Neural cell (in vitro differentiated cells): ENCODE data around the gene LRCH1. TPM values are rescaled to one million over a fixed set of nuclear protein-coding genes. Genes with fewer than 3 reads are reported as not detected.

ENCODE experiments used
- H2AFZ ChIP-seq: fragments of 200-600, 300-800 bp; sonication (generic), shearing (Covaris generic); 2 replicates; pipeline ENCODE4 v1.6.0; 2014; ENCODE audit warnings: low read depth, mild to moderate bottlenecking, antibody characterized with exemption, low read length, moderate library complexity
- H3F3A ChIP-seq: fragments of 200-600 bp; shearing (Covaris generic); 2 replicates; pipeline ENCODE4 v1.6.1; 2016; ENCODE audit warnings: mild to moderate bottlenecking, moderate library complexity, mixed read lengths, antibody characterized with exemption, low read length; ENCODE audit not compliant: insufficient read depth, poor library complexity, severe bottlenecking
- H3K27ac ChIP-seq: fragments of 200-600, 300-800 bp; sonication (generic), shearing (Covaris generic); 2 replicates; pipeline ENCODE4 v1.5.1; 2014; ENCODE audit warnings: mild to moderate bottlenecking, low read length, moderate library complexity
- H3K27me3 ChIP-seq: fragments of 300-800, 200-600 bp; sonication (generic), shearing (Covaris generic); 2 replicates; pipeline ENCODE4 v1.6.0; 2014; ENCODE audit warnings: mild to moderate bottlenecking, low read depth, low read length, moderate library complexity; ENCODE audit not compliant: insufficient read depth
- H3K36me3 ChIP-seq: fragments of 300-800, 200-600 bp; sonication (generic), shearing (Covaris generic); 2 replicates; pipeline ENCODE4 v1.5.1; 2014; ENCODE audit warnings: mild to moderate bottlenecking, antibody characterized with exemption, low read length, moderate library complexity; ENCODE audit not compliant: insufficient read depth
- H3K4me2 ChIP-seq: fragments of 300-800, 200-600 bp; sonication (generic), shearing (Covaris generic); 2 replicates; pipeline ENCODE4 v1.6.0; 2014; ENCODE audit warnings: mild to moderate bottlenecking, low read length
- H3K4me3 ChIP-seq: fragments of 300-800, 200-600 bp; sonication (generic), shearing (Covaris generic); 2 replicates; pipeline ENCODE4 v1.5.1; 2014; ENCODE audit warnings: mild to moderate bottlenecking, low read length, moderate library complexity
- H3K79me2 ChIP-seq: fragments of 200-600 bp; shearing (Covaris generic); replicated peaks from 2 replicates; pipeline ENCODE4 v1.6.0; 2014; ENCODE audit warnings: mild to moderate bottlenecking, low read length, moderate library complexity; ENCODE audit not compliant: insufficient read depth
- H3K9ac ChIP-seq: fragments of 300-800, 200-600 bp; sonication (generic), shearing (Covaris generic); 2 replicates; pipeline ENCODE4 v1.6.1; 2016; ENCODE audit warnings: mild to moderate bottlenecking, low read length, mixed read lengths
- H3K9me2 ChIP-seq: fragments of 200-600 bp; shearing (Covaris generic); 2 replicates; pipeline ENCODE4 v1.6.1; 2016; ENCODE audit warnings: mild to moderate bottlenecking, low read length, mixed read lengths; ENCODE audit not compliant: insufficient read depth
- H3K9me3 ChIP-seq: fragments of 200-600, 300-800 bp; sonication (generic), shearing (Covaris generic); 2 replicates; pipeline ENCODE4 v1.6.1; 2016; ENCODE audit warnings: mild to moderate bottlenecking, mixed run types, low read length, moderate library complexity, mixed read lengths
- H4K20me1 ChIP-seq: fragments of 200-600 bp; shearing (Covaris generic); 2 replicates; pipeline ENCODE4 v1.6.1; 2016; ENCODE audit warnings: mild to moderate bottlenecking, mixed run types; ENCODE audit not compliant: insufficient read depth
- EP300 ChIP-seq: fragments of 450-650 bp; conservative IDR thresholded peaks from 2 replicates; pipeline ENCODE4 v1.6.1; 2014; ENCODE audit warnings: antibody characterized with exemption, mild to moderate bottlenecking, moderate library complexity; ENCODE audit not compliant: poor library complexity, severe bottlenecking
- EZH2 ChIP-seq: fragments of 200-600, 300-800 bp; shearing (Covaris generic), sonication (generic); IDR thresholded peaks from 2 replicates; pipeline ENCODE4 v1.6.1; 2014; ENCODE audit warnings: antibody characterized with exemption, low read length, borderline replicate concordance, mild to moderate bottlenecking; ENCODE audit not compliant: insufficient read depth, poor library complexity, severe bottlenecking
- MXI1 ChIP-seq: fragments of 450-650 bp; conservative IDR thresholded peaks from 2 replicates; pipeline ENCODE4 v1.6.1; 2014; ENCODE audit warnings: antibody characterized with exemption, mild to moderate bottlenecking; ENCODE audit not compliant: poor library complexity, severe bottlenecking
- POLR2AphosphoS5 ChIP-seq: IDR thresholded peaks from 2 replicates; pipeline ENCODE4 v1.6.1; 2012
- RAD21 ChIP-seq: fragments of 450-650 bp; conservative IDR thresholded peaks from 2 replicates; pipeline ENCODE4 v1.6.1; 2014; ENCODE audit warnings: antibody characterized with exemption, mild to moderate bottlenecking, moderate library complexity
- SMC3 ChIP-seq: fragments of 450-650 bp; conservative IDR thresholded peaks from 2 replicates; pipeline ENCODE4 v1.6.1; 2014; ENCODE audit warnings: antibody characterized with exemption, mild to moderate bottlenecking, moderate library complexity; ENCODE audit not compliant: poor library complexity
- TAF1 ChIP-seq: IDR thresholded peaks from 2 replicates; pipeline ENCODE4 v1.6.1; 2012; ENCODE audit warnings: low read depth
- polyA plus RNA-seq: library from polyadenylated mRNA; depleted of rRNA; stranded (reverse); fragments of >200 nt; gene quantifications from 2 replicates; pipeline ENCODE4 v1.2.3, GENCODE V29; 2014
- TF ChIP-seq, protein P1 (sequence below): fragments of 450-650 bp; IDR thresholded peaks from 2 replicates; pipeline ENCODE4 v1.5.1; 2014; ENCODE audit warnings: antibody characterized with exemption, mild to moderate bottlenecking, moderate library complexity; ENCODE audit not compliant: poor library complexity, severe bottlenecking
- TF ChIP-seq, protein P2 (sequence below): IDR thresholded peaks from 2 replicates; pipeline ENCODE4 v1.6.1; 2012; ENCODE audit warnings: borderline replicate concordance

Gene LRCH1
- polyA plus RNA-seq, 1 donor from 2014 or later = 15.4 TPM

DNA sequence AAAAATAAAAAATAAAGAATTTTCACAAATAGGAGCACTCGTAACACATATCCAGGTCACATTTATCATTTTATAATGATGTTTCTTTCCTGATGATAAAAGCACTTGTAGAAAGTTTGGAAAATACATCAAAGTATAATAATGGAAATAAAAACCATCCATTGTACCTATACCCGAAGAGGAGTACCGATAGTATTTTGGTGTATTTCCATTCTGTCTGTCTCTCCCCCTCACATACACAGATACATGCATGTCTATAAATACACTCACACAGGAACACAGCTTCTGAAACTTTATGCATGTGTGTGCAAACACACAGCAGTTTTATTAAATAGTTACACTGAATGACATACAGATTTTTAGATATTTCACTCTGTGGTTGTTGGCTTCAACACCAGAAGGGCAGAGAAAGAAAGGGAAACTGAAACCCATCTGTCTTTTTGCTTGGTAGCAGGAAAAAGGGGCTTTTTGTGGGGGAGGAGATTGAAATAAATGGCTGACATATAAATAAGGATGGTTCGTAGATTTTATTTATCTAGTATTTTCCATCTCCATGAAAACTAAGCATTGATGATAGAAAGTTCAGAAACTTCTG, 114.8 kb downstream of the LRCH1 start:
- no peak for TF ChIP-seq MXI1
- TF ChIP-seq, protein P1, sequence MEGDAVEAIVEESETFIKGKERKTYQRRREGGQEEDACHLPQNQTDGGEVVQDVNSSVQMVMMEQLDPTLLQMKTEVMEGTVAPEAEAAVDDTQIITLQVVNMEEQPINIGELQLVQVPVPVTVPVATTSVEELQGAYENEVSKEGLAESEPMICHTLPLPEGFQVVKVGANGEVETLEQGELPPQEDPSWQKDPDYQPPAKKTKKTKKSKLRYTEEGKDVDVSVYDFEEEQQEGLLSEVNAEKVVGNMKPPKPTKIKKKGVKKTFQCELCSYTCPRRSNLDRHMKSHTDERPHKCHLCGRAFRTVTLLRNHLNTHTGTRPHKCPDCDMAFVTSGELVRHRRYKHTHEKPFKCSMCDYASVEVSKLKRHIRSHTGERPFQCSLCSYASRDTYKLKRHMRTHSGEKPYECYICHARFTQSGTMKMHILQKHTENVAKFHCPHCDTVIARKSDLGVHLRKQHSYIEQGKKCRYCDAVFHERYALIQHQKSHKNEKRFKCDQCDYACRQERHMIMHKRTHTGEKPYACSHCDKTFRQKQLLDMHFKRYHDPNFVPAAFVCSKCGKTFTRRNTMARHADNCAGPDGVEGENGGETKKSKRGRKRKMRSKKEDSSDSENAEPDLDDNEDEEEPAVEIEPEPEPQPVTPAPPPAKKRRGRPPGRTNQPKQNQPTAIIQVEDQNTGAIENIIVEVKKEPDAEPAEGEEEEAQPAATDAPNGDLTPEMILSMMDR = no peak
- TF ChIP-seq EZH2 = no peak
- TF ChIP-seq POLR2AphosphoS5 = no peak
- no peak for TF ChIP-seq TAF1
- no peak for TF ChIP-seq SMC3
- Histone ChIP-seq H3K9me3 (no peaks in the 10 kb centered on the region), H3K4me3 (no peak overlapping the region), H3K27ac (no peak overlapping the region), H3K4me2 (no peak overlapping the region), H2AFZ (no peak overlapping the region), H4K20me1 (no peaks in the 10 kb centered on the region), H3K9ac (no peak overlapping the region), H3K79me2 (no peaks in the 10 kb centered on the region), H3K9me2 (no peaks in the 10 kb centered on the region), H3K36me3 (no peaks in the 10 kb centered on the region), H3F3A (no peaks in the 10 kb centered on the region), H3K27me3 (no peaks in the 10 kb centered on the region)

DNA sequence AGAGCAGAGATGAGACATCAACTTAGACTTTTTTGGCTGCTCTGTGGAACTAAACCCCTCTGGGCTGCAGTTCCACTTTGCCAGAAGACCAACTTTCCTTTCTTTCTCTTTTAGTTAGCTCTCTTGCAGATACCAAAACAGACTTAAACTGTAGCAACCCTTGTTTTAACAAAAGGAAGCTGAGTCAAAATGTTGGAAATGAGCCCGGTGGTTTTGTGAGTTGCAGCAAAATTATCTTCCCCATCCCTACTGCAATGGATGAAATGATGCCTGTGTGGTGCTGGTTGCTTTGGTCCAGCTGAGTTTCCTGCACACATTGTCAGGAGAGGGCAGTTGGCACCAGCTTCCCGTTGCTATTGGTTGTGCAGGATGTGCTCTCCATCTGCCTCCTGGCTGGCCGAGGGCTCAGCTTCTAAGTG, 115.3 kb downstream of the LRCH1 start:
- Histone ChIP-seq H3K4me3 (no peak overlapping the region), H3F3A (no peaks in the 10 kb centered on the region), H3K4me2 (no peak overlapping the region), H3K36me3 (no peaks in the 10 kb centered on the region), H3K9me3 (no peaks in the 10 kb centered on the region), H3K27ac (no peak overlapping the region), H3K27me3 (no peaks in the 10 kb centered on the region), H4K20me1 (no peaks in the 10 kb centered on the region), H3K9ac (no peak overlapping the region), H2AFZ (no peak overlapping the region), H3K9me2 (no peaks in the 10 kb centered on the region), H3K79me2 (no peaks in the 10 kb centered on the region)
- TF ChIP-seq TAF1 (no peak), EZH2 (no peak), POLR2AphosphoS5 (no peak), MXI1 (no peak), EP300 (no peak), RAD21 (no peak), SMC3 (no peak)
- TF ChIP-seq, protein P1 = no peak
- TF ChIP-seq, protein P2, sequence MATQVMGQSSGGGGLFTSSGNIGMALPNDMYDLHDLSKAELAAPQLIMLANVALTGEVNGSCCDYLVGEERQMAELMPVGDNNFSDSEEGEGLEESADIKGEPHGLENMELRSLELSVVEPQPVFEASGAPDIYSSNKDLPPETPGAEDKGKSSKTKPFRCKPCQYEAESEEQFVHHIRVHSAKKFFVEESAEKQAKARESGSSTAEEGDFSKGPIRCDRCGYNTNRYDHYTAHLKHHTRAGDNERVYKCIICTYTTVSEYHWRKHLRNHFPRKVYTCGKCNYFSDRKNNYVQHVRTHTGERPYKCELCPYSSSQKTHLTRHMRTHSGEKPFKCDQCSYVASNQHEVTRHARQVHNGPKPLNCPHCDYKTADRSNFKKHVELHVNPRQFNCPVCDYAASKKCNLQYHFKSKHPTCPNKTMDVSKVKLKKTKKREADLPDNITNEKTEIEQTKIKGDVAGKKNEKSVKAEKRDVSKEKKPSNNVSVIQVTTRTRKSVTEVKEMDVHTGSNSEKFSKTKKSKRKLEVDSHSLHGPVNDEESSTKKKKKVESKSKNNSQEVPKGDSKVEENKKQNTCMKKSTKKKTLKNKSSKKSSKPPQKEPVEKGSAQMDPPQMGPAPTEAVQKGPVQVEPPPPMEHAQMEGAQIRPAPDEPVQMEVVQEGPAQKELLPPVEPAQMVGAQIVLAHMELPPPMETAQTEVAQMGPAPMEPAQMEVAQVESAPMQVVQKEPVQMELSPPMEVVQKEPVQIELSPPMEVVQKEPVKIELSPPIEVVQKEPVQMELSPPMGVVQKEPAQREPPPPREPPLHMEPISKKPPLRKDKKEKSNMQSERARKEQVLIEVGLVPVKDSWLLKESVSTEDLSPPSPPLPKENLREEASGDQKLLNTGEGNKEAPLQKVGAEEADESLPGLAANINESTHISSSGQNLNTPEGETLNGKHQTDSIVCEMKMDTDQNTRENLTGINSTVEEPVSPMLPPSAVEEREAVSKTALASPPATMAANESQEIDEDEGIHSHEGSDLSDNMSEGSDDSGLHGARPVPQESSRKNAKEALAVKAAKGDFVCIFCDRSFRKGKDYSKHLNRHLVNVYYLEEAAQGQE = no peak
